ENCODE data around the gene DDX3Y.

DDX3Y gene

DNA sequence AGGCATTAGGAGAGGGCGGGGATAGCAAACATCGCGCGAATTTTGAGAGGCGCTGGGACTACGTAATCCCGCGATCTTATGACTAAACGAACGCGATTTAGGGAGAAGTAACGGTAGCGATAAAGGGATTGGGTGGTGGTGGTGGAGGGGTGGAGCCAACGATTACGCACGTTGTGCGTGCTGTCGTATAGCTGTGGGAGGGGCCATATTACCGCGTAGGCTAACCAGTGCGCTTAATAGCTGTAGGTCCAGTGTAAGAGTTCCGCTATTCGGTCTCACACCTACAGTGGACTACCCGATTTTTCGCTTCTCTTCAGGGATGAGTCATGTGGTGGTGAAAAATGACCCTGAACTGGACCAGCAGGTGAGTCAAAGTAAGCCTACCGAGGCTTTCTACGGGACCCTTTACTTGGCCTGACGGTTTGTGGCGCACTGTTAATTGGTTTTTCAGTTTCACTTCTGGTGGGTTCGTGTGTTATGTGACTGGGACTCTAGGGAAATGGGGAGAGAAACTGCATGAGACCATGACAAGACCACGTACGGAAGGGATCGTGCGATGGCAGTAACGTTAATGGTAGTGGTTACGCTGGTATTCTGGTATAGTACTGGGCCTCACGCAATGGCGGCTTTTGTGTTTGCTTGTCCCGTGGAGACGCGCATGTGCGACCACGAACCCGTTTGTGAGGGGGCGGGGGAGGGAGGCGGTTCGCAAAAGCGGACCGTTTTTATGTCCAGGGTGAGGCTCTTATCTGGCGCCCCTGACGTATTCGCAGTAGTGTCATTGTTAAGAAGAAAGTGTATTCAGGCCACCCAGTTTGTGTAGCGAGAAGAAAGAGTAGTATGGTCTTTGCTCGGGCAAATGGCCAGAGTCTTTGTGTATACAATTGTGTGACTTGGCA, at the start of gene DDX3Y:
Gene DDX3Y, plus strand, starts transcription at position 251 of the 899 bp plus-strand sequence. Its CDS starts 69 bp downstream, at position 320.
- TF ChIP-seq POLR2AphosphoS5 (IDR thresholded peaks at IDR 0.05; ENCODE audit: borderline replicate concordance, low read depth, low read length) (no peak), EZH2 (IDR thresholded peaks at IDR 0.05) (no peak), FOXP2 (optimal IDR thresholded peaks at IDR 0.05; ENCODE audit: control extremely low read depth, extremely low read length, insufficient read depth) (no peak)
- no peaks in the 10 kb centered on the region for H3K36me3 ChIP-seq (ENCODE audit: insufficient read depth, low read length)
- no peak within 1 kb of the TSS for H3K9ac ChIP-seq (ENCODE audit: insufficient read length)
- no peak within 1 kb of the TSS for H3K4me3 ChIP-seq
- DNase-seq (ENCODE audit: low read depth, low spot score): no peak
- H3K9me3 ChIP-seq (ENCODE audit: low read depth, low read length): no peaks in the 10 kb centered on the region
- no peak within 1 kb of the TSS for H3K27ac ChIP-seq

DNA sequence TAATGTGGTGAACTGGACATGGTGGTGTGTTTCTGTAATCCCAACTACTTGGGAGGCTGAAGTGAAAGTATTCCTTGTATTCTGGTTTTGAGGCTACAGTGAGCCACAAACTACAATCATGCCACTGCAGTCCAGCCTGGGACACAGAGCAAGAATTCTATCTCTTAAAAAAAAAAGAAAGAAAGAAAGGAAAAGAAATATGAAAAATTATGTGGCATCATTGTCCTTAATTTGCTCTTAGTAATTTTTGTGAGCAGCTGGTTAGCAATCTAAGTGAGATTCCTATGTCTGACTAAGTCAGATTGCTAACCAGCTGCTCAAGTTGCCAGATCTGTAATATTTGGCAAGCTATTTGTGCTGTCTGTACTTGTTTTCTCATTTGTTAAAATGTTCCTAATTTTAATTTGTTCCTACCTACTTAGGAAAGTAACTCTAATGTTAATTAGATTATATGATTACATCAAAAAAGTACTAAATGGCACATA, 48.8 kb upstream of the DDX3Y start:
- TF ChIP-seq POLR2AphosphoS5 (IDR thresholded peaks at IDR 0.05; ENCODE audit: borderline replicate concordance, low read depth, low read length): no peak
- Histone ChIP-seq H3K9me3 (ENCODE audit: low read depth, low read length) (no peaks in the 10 kb centered on the region), H3K9ac (ENCODE audit: insufficient read length) (no peak overlapping the region), H3K36me3 (ENCODE audit: insufficient read depth, low read length) (no peaks in the 10 kb centered on the region), H3K27ac (no peak overlapping the region), H3K4me3 (no peak overlapping the region)
- DNase-seq (ENCODE audit: low read depth, low spot score): no peak

- H3K27ac ChIP-seq: no peak overlapping the region
- no peaks in the 10 kb centered on the region for H3K9me3 ChIP-seq (ENCODE audit: low read depth, low read length)
- TF ChIP-seq EZH2 (IDR thresholded peaks at IDR 0.05): no peak
- TF ChIP-seq POLR2AphosphoS5 (IDR thresholded peaks at IDR 0.05; ENCODE audit: borderline replicate concordance, low read depth, low read length): no peak
- TF ChIP-seq FOXP2 (optimal IDR thresholded peaks at IDR 0.05; ENCODE audit: control extremely low read depth, extremely low read length, insufficient read depth): no peak
- H3K9ac ChIP-seq (ENCODE audit: insufficient read length): no peak overlapping the region
- no peak for DNase-seq (ENCODE audit: low read depth, low spot score)
- no peaks in the 10 kb centered on the region for H3K36me3 ChIP-seq (ENCODE audit: insufficient read depth, low read length)
- no peak overlapping the region for H3K4me3 ChIP-seq
Observed at GRCh38 chrY:12867960-12868359, 36.7 kb upstream of the DDX3Y start.

DNA sequence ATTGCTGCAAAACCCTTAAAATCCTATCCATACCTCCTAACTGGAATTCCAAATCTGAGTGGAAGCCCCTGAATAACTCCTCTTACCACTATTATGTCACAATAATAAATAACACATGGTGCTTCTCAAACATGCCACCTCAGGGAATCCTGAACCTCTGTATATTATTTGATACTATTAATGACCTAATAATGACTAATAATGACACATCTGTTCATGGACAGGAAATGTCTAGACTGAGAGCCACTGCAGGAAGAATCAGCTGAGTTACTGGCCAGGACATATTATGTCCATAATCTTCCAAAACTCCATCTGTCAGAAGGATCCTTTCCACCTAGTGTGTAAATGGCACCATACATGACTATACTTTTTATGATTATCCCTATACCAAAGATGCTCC, 7.7 kb upstream of the DDX3Y start:
- Histone ChIP-seq H3K36me3 (ENCODE audit: insufficient read depth, low read length) (no peaks in the 10 kb centered on the region), H3K9me3 (ENCODE audit: low read depth, low read length) (no peaks in the 10 kb centered on the region), H3K27ac (no peak overlapping the region), H3K4me3 (no peak overlapping the region), H3K9ac (ENCODE audit: insufficient read length) (no peak overlapping the region)
- DNase-seq (ENCODE audit: low read depth, low spot score): no peak
- TF ChIP-seq FOXP2 (optimal IDR thresholded peaks at IDR 0.05; ENCODE audit: control extremely low read depth, extremely low read length, insufficient read depth) (no peak), EZH2 (IDR thresholded peaks at IDR 0.05) (no peak), POLR2AphosphoS5 (IDR thresholded peaks at IDR 0.05; ENCODE audit: borderline replicate concordance, low read depth, low read length) (no peak)

- Histone ChIP-seq H3K36me3 (ENCODE audit: insufficient read depth, low read length) (no peaks in the 10 kb centered on the region), H3K27ac (no peak overlapping the region), H3K4me3 (no peak overlapping the region), H3K9ac (ENCODE audit: insufficient read length) (no peak overlapping the region), H3K9me3 (ENCODE audit: low read depth, low read length) (no peaks in the 10 kb centered on the region)
- no peak for DNase-seq (ENCODE audit: low read depth, low spot score)
- TF ChIP-seq FOXP2 (optimal IDR thresholded peaks at IDR 0.05; ENCODE audit: control extremely low read depth, extremely low read length, insufficient read depth): no peak
- no peak for TF ChIP-seq EZH2 (IDR thresholded peaks at IDR 0.05)
- TF ChIP-seq POLR2AphosphoS5 (IDR thresholded peaks at IDR 0.05; ENCODE audit: borderline replicate concordance, low read depth, low read length): no peak
Observed at GRCh38 chrY:12898604-12899003, 6.1 kb upstream of the DDX3Y start.

DNA sequence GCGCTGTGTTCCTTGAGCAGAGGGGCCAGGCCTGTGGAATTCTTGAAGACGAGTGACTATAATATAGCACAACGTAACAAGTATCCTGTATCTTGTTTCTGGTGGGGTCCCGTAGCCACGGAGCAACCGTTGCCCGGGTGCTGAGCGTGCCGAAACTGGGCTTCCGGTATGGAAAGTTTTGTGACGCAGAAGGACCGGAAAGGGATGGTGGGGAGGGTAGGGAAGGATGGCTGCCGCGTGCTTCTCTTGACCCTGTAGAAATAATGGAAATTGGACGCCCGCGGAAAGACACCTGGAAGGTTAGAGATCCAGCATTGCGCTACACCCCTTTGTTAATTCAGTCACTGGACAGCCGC, 827 bp downstream of the DDX3Y start:
- H3K4me3 ChIP-seq: no peak overlapping the region

GRCh38 chrY:12905895-12906294, 1.2 kb downstream of the DDX3Y start:
- Histone ChIP-seq H3K9me3 (ENCODE audit: low read depth, low read length) (no peaks in the 10 kb centered on the region), H3K27ac (no peak overlapping the region), H3K9ac (ENCODE audit: insufficient read length) (no peak overlapping the region), H3K4me3 (no peak overlapping the region), H3K36me3 (ENCODE audit: insufficient read depth, low read length) (no peaks in the 10 kb centered on the region)
- DNase-seq (ENCODE audit: low read depth, low spot score): no peak
- TF ChIP-seq FOXP2 (optimal IDR thresholded peaks at IDR 0.05; ENCODE audit: control extremely low read depth, extremely low read length, insufficient read depth) (no peak), EZH2 (IDR thresholded peaks at IDR 0.05) (no peak), POLR2AphosphoS5 (IDR thresholded peaks at IDR 0.05; ENCODE audit: borderline replicate concordance, low read depth, low read length) (no peak)

More for the DNA sequence above, 827 bp downstream of the DDX3Y start:
- H3K36me3 ChIP-seq (ENCODE audit: insufficient read depth, low read length): no peaks in the 10 kb centered on the region
- H3K9me3 ChIP-seq (ENCODE audit: low read depth, low read length): no peaks in the 10 kb centered on the region
- no peak for DNase-seq (ENCODE audit: low read depth, low spot score)
- TF ChIP-seq EZH2 (IDR thresholded peaks at IDR 0.05) (no peak), POLR2AphosphoS5 (IDR thresholded peaks at IDR 0.05; ENCODE audit: borderline replicate concordance, low read depth, low read length) (no peak), FOXP2 (optimal IDR thresholded peaks at IDR 0.05; ENCODE audit: control extremely low read depth, extremely low read length, insufficient read depth) (no peak)
- H3K9ac ChIP-seq (ENCODE audit: insufficient read length): no peak overlapping the region
- H3K27ac ChIP-seq: no peak overlapping the region

GRCh38 chrY:12913541-12913940, 8.9 kb downstream of the DDX3Y start:
- Histone ChIP-seq H3K36me3 (ENCODE audit: insufficient read depth, low read length) (no peaks in the 10 kb centered on the region), H3K4me3 (no peak overlapping the region), H3K9me3 (ENCODE audit: low read depth, low read length) (no peaks in the 10 kb centered on the region), H3K9ac (ENCODE audit: insufficient read length) (no peak overlapping the region), H3K27ac (no peak overlapping the region)
- no peak for DNase-seq (ENCODE audit: low read depth, low spot score)
- TF ChIP-seq FOXP2 (optimal IDR thresholded peaks at IDR 0.05; ENCODE audit: control extremely low read depth, extremely low read length, insufficient read depth) (no peak), POLR2AphosphoS5 (IDR thresholded peaks at IDR 0.05; ENCODE audit: borderline replicate concordance, low read depth, low read length) (no peak), EZH2 (IDR thresholded peaks at IDR 0.05) (no peak)

All from SK-N-MC (cell line).